ENCODE results near the gene LAMB2. TPM values are rescaled to one million over a fixed set of nuclear protein-coding genes. Genes with fewer than 3 reads are reported as not detected.

Gene LAMB2
- polyA plus RNA-seq, 1 donor (not counting 4 experiments of a cell fraction or from before 2014, with no cell fraction given): 108 TPM

DNA sequence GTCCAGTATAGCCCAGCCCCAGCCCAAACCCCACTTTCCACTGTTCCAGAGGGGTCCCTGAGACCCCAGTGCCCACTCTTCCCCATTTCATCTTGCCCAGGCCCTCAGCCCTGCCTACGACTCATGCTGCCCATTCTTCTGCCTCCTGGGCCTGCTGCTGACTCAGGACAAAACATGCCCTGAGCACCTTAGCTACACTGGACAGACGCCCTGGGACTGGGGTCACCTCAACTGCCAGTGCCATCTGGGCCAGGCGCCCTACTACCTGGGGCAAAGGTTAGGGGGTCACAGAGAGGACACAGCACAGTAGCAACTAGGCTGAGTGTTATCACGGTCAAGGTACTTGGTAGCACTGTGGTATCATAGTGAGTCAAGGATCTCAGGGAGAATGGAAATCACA, 2.6 kb upstream of the LAMB2 start:
- dilution Hi-C loops (cut with MboI; ENCODE audit: extremely low pct_ligation_motif_present, low sequenced_read_pairs): no loop called here
- H4K20me1 ChIP-seq (ENCODE audit: control insufficient read depth, extremely low read depth, insufficient read depth, low read length): no peaks in the 10 kb centered on the region

DNA sequence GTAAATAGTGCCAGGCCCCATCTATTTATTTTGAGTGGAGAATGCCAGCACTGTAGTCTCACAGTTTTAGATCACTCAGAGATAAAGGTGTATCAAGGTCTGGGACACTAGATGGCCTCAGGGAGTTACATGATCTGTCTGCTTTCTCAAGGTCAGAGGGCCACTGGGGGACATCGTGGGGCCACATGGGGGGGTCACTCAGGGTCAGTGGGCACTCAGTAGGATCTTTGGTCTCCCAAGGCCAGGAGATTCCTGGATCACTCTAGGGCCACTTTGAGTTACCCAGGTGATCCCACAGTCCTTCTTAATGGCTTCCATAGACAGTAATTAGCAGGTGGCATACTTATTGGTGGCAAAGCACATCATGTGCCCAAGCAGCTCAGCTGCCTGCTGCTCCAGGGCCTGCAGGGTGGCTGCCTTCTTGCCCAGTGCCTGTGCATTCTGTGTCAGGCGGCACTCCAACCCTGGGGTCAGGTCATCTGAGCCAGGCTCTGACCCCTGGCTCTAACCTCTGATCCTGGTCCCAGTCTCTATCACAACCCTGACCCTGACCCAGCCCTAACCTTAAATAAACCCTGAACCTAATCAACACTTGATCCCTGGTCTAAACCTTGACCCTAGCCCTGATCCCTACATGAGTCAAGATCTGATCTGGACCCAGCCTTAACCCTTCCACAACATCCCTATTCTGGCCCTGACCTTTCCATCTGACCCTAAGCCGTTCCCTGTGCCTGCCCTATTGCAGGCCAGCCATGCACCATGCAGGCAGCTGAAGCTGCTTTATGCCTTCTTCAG, 1.8 kb upstream of the LAMB2 start:
- FAIRE-seq: no peak
- dilution Hi-C loops (cut with MboI; ENCODE audit: extremely low pct_ligation_motif_present, low sequenced_read_pairs): no loop called here
- H3K27me3 ChIP-seq (ENCODE audit: control insufficient read depth, extremely low read depth, insufficient read depth, low read length): no peaks in the 10 kb centered on the region
- no peak overlapping the region for H3K27ac ChIP-seq (ENCODE audit: control insufficient read depth, insufficient read depth, low read length)
- peaks cover 18% of the 10 kb centered on the region for H3K79me2 ChIP-seq (ENCODE audit: control insufficient read depth, insufficient read depth, low read length)
- H3K4me2 ChIP-seq (ENCODE audit: control insufficient read depth, extremely low read depth, insufficient read depth, low read depth, low read length): no peak overlapping the region
- H4K20me1 ChIP-seq (ENCODE audit: control insufficient read depth, extremely low read depth, insufficient read depth, low read length): no peaks in the 10 kb centered on the region
- H3K9ac ChIP-seq (ENCODE audit: control insufficient read depth, extremely low read depth, insufficient read depth, low read length): no peak overlapping the region
- peaks cover 4 to 7% of the 10 kb centered on the region in 2 experiments for H3K36me3 ChIP-seq (ENCODE audit: control insufficient read depth in 2 of 2, extremely low read depth in 1 of 2, insufficient read depth in 2 of 2, low read length in 2 of 2)
- H3K9me1 ChIP-seq (ENCODE audit: control insufficient read depth, extremely low read depth, insufficient read depth, low read length): no peaks in the 10 kb centered on the region
- H3K9me3 ChIP-seq (ENCODE audit: control insufficient read depth, low read depth, low read length): no peaks in the 10 kb centered on the region
- peaks cover 19% of the 10 kb centered on the region for H3K4me1 ChIP-seq (ENCODE audit: control insufficient read depth, extremely low read depth, insufficient read depth, low read length)
- no peak for TF ChIP-seq EZH2 (IDR thresholded peaks at IDR 0.05; ENCODE audit: low read length)
- TF ChIP-seq, protein P1, sequence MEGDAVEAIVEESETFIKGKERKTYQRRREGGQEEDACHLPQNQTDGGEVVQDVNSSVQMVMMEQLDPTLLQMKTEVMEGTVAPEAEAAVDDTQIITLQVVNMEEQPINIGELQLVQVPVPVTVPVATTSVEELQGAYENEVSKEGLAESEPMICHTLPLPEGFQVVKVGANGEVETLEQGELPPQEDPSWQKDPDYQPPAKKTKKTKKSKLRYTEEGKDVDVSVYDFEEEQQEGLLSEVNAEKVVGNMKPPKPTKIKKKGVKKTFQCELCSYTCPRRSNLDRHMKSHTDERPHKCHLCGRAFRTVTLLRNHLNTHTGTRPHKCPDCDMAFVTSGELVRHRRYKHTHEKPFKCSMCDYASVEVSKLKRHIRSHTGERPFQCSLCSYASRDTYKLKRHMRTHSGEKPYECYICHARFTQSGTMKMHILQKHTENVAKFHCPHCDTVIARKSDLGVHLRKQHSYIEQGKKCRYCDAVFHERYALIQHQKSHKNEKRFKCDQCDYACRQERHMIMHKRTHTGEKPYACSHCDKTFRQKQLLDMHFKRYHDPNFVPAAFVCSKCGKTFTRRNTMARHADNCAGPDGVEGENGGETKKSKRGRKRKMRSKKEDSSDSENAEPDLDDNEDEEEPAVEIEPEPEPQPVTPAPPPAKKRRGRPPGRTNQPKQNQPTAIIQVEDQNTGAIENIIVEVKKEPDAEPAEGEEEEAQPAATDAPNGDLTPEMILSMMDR (optimal IDR thresholded peaks at IDR 0.05 in 1 of 3, IDR thresholded peaks at IDR 0.05 in 1 of 3, conservative IDR thresholded peaks at IDR 0.05 in 1 of 3; ENCODE audit: extremely low read depth in 1 of 3, insufficient read depth in 2 of 3, low read length in 3 of 3): no peak
- H2AFZ ChIP-seq (ENCODE audit: control insufficient read depth, low read length): no peak overlapping the region
- no peak overlapping the region for H3K4me3 ChIP-seq (ENCODE audit: control insufficient read depth in 2 of 3, extremely low read depth in 1 of 3, insufficient read depth in 2 of 3, low read depth in 1 of 3, low read length in 3 of 3)
- DNase-seq (ENCODE audit: low read depth, low spot score): no peak

More for the DNA sequence above, 2.6 kb upstream of the LAMB2 start:
- Histone ChIP-seq H3K9me1 (ENCODE audit: control insufficient read depth, extremely low read depth, insufficient read depth, low read length) (no peaks in the 10 kb centered on the region), H2AFZ (ENCODE audit: control insufficient read depth, low read length) (no peak overlapping the region), H3K9me3 (ENCODE audit: control insufficient read depth, low read depth, low read length) (no peaks in the 10 kb centered on the region), H3K27me3 (ENCODE audit: control insufficient read depth, extremely low read depth, insufficient read depth, low read length) (no peaks in the 10 kb centered on the region), H3K4me2 (ENCODE audit: control insufficient read depth, extremely low read depth, insufficient read depth, low read depth, low read length) (no peak overlapping the region), H3K9ac (ENCODE audit: control insufficient read depth, extremely low read depth, insufficient read depth, low read length) (no peak overlapping the region), H3K36me3 (ENCODE audit: control insufficient read depth in 2 of 2, extremely low read depth in 1 of 2, insufficient read depth in 2 of 2, low read length in 2 of 2) (peaks cover 0 to 6% of the 10 kb centered on the region in 2 experiments), H3K4me3 (ENCODE audit: control insufficient read depth in 2 of 3, extremely low read depth in 1 of 3, insufficient read depth in 2 of 3, low read depth in 1 of 3, low read length in 3 of 3) (no peak overlapping the region), H3K4me1 (ENCODE audit: control insufficient read depth, extremely low read depth, insufficient read depth, low read length) (peaks cover 19% of the 10 kb centered on the region), H3K79me2 (ENCODE audit: control insufficient read depth, insufficient read depth, low read length) (peaks cover 18% of the 10 kb centered on the region), H3K27ac (ENCODE audit: control insufficient read depth, insufficient read depth, low read length) (no peak overlapping the region)
- DNase-seq (ENCODE audit: low read depth, low spot score) (no peak), FAIRE-seq (no peak)
- TF ChIP-seq, protein P1 (optimal IDR thresholded peaks at IDR 0.05 in 1 of 3, IDR thresholded peaks at IDR 0.05 in 1 of 3, conservative IDR thresholded peaks at IDR 0.05 in 1 of 3; ENCODE audit: extremely low read depth in 1 of 3, insufficient read depth in 2 of 3, low read length in 3 of 3): no peak
- TF ChIP-seq EZH2 (IDR thresholded peaks at IDR 0.05; ENCODE audit: low read length): no peak

Data from keratinocyte (primary cell).